ENCODE results near the gene FECH.
"Not testable (repeated sequence)": the region's sequence is repeated elsewhere in the genome, so short reads cannot be mapped to it uniquely, and the experiment has no call there.

FECH gene

GRCh38 chr18:57586251-57587049, at the start of gene FECH:
TSS of gene FECH (minus strand) at chr18:57586702. CDS start at chr18:57586620, 82 bp downstream.
- DNase-seq: no peak

- DNase-seq: no peak
These were observed 48.7 kb upstream of the FECH start for GRCh38 chr18:57635003-57635822.

GRCh38 chr18:57631697-57632096, 45.2 kb upstream of the FECH start:
- DNase-seq: no peak

GRCh38 chr18:57630754-57631595, 44.5 kb upstream of the FECH start:
- DNase-seq: no peak

- peak; percentile 51 for DNase-seq
These were observed 43.7 kb upstream of the FECH start for GRCh38 chr18:57630002-57630753.

- DNase-seq: no peak
These were observed 42.9 kb upstream of the FECH start for GRCh38 chr18:57629422-57629821.

- no peak for DNase-seq
These were observed 41.0 kb upstream of the FECH start for GRCh38 chr18:57627488-57627887.

GRCh38 chr18:57624988-57625387, 38.5 kb upstream of the FECH start:
- no peak for DNase-seq

- no peak for DNase-seq
These were observed 34.7 kb upstream of the FECH start for GRCh38 chr18:57621246-57621604.

- no peak for DNase-seq
These were observed 33.4 kb upstream of the FECH start for GRCh38 chr18:57619876-57620275.

- DNase-seq: no peak
These were observed 32.4 kb upstream of the FECH start for GRCh38 chr18:57618910-57619309.

- DNase-seq: no peak
These were observed 17.4 kb upstream of the FECH start for GRCh38 chr18:57603871-57604270.

GRCh38 chr18:57595347-57595746, 8.8 kb upstream of the FECH start:
- DNase-seq: no peak

GRCh38 chr18:57592716-57593115, 6.2 kb upstream of the FECH start:
- not testable (repeated sequence) for DNase-seq

GRCh38 chr18:57589161-57589560, 2.7 kb upstream of the FECH start:
- DNase-seq: no peak

GRCh38 chr18:57587098-57587661, 678 bp upstream of the FECH start:
- no peak for DNase-seq

GRCh38 chr18:57585855-57586250, 649 bp downstream of the FECH start:
- DNase-seq: no peak

GRCh38 chr18:57585421-57585820, 1.1 kb downstream of the FECH start:
- DNase-seq: no peak

GRCh38 chr18:57584444-57584843, 2.1 kb downstream of the FECH start:
- DNase-seq: no peak

- no peak for DNase-seq
These were observed 3.1 kb downstream of the FECH start for GRCh38 chr18:57583297-57583835.

- peak; percentile 26 for DNase-seq
These were observed 5.1 kb downstream of the FECH start for GRCh38 chr18:57581301-57581934.
